ENCODE measurements around the gene CEACAM21. TPM values are rescaled to one million over a fixed set of nuclear protein-coding genes. Genes with fewer than 3 reads are reported as not detected.

Gene CEACAM21
- total and polyA plus RNA-seq, 7 donors = 0.05 to 0.48 (median 0.21) TPM; not detected in 2

DNA sequence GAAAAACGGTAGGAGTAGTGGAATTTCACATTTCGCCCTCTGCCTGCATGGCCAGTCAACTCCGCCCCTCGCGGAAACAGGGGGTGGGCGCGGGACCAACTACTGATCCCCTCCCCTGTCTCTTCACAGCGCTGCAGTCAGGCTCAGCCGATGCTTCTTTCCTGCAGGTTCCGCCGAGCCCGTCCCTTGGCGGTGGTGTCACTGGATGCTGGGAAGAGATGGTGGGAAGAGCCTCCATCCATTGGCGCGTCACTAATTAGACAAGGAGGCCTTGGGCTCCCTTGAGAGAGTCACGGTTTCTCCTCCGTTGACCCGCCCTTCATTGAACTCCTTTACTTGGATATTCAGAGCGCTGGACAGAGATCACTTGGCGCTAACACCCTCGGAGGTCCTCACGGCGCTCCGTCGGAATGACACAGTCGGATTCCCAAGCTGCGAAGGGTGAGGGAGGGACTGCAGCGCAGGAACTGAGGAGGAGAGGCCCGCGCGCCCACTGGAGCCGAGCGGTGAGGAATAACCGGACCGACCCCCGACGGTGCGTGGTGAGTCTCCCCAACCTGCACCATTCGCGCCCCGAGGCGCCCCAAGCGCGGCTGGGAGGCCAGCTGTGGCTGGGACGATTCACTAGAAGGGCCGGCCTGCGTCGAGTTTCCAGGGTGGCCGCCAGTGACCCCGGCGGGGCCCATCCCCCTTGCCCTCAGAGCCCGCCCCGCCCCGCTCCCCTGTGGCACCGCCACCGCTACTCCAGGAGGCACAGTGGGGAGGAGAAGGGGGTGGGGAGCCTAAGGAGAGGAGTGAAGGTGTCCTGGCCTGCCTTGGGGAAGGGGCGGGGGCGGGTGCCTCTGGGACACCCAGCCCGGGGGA is 11.2 kb upstream of the CEACAM21 start:
- intact Hi-C loops (cut with DNase I) = no loop called here
- TF ChIP-seq, protein P1, sequence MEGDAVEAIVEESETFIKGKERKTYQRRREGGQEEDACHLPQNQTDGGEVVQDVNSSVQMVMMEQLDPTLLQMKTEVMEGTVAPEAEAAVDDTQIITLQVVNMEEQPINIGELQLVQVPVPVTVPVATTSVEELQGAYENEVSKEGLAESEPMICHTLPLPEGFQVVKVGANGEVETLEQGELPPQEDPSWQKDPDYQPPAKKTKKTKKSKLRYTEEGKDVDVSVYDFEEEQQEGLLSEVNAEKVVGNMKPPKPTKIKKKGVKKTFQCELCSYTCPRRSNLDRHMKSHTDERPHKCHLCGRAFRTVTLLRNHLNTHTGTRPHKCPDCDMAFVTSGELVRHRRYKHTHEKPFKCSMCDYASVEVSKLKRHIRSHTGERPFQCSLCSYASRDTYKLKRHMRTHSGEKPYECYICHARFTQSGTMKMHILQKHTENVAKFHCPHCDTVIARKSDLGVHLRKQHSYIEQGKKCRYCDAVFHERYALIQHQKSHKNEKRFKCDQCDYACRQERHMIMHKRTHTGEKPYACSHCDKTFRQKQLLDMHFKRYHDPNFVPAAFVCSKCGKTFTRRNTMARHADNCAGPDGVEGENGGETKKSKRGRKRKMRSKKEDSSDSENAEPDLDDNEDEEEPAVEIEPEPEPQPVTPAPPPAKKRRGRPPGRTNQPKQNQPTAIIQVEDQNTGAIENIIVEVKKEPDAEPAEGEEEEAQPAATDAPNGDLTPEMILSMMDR (IDR thresholded peaks at IDR 0.05) = no peak
- no peaks in the 10 kb centered on the region for H3K4me1 ChIP-seq
- no peak overlapping the region for H3K27ac ChIP-seq
- peaks cover 0 to 31% (median 0%) of the 10 kb centered on the region in 3 donors for H3K27me3 ChIP-seq (ENCODE audit: insufficient read depth in 3 of 3, low read length in 2 of 3)
- no peaks in the 10 kb centered on the region for H3K9me3 ChIP-seq
- DNase-seq (no peak), ATAC-seq (no peak)
- WGBS, 3 donors = 2 to 3% (median 3%) methylated on average over 51 to 59 of the region's 59 CpGs
- H3K4me3 ChIP-seq = no peak overlapping the region
- H3K36me3 ChIP-seq (ENCODE audit: insufficient read depth in 1 of 2, low read depth in 1 of 2) = no peaks in the 10 kb centered on the region

DNA sequence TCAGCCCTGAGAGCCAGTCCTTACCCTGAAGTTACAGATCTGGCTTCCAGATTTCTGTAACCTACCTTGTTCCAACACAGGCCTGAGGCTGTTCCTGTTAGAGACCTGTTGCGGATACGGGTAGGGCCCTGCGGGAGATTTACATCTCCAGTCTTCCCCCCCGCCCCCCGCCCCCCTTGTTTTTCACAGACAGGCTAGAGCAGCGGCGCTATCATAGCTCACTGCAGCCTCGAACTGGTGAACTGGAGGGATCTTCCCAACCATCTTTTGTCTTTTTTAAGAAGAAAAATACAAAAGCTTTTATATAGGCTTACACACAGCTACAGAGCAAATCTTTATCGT is 10.6 kb upstream of the CEACAM21 start:
- no peaks in the 10 kb centered on the region for H3K36me3 ChIP-seq (ENCODE audit: insufficient read depth in 1 of 2, low read depth in 1 of 2)
- H3K27me3 ChIP-seq (ENCODE audit: insufficient read depth in 3 of 3, low read length in 2 of 3) = peaks cover 0 to 34% (median 0%) of the 10 kb centered on the region in 3 donors
- DNase-seq (no peak), ATAC-seq (no peak)
- intact Hi-C loops (cut with DNase I) = no loop called here
- no peak overlapping the region for H3K27ac ChIP-seq
- TF ChIP-seq, protein P1 (IDR thresholded peaks at IDR 0.05) = no peak
- H3K4me3 ChIP-seq = no peak overlapping the region
- H3K9me3 ChIP-seq = no peaks in the 10 kb centered on the region
- no peaks in the 10 kb centered on the region for H3K4me1 ChIP-seq
- WGBS, 3 donors = 36 to 45% (median 45%) methylated on average over 9 of the region's 9 CpGs

DNA sequence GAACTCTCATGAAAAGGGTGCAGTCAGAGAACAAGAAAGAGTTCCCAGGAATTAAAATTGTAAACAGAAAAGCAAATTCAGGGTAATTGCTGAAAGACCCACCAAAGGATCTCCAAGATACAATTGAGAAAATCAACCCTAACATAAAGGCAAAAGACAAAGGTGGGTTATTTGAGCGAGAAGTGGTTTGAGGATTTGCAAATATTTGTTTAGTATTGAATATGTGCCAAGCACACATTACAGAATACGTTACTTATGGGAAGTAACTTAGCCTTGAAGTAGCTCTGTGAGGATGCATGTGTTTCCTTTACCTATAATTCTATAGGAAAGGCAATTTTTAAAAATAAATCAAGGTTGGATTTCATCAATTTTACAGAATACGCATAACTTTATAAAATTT is 10.0 kb upstream of the CEACAM21 start:
- TF ChIP-seq, protein P1 (IDR thresholded peaks at IDR 0.05) = no peak
- ATAC-seq (no peak), DNase-seq (no peak)
- Histone ChIP-seq H3K4me1 (no peaks in the 10 kb centered on the region), H3K27ac (no peak overlapping the region), H3K27me3 (ENCODE audit: insufficient read depth in 3 of 3, low read length in 2 of 3) (peaks cover 0 to 36% (median 0%) of the 10 kb centered on the region in 3 donors), H3K4me3 (no peak overlapping the region), H3K9me3 (no peaks in the 10 kb centered on the region), H3K36me3 (ENCODE audit: insufficient read depth in 1 of 2, low read depth in 1 of 2) (no peaks in the 10 kb centered on the region)
- WGBS, 3 donors = 63 to 74% (median 69%) methylated on average over 3 of the region's 3 CpGs
- intact Hi-C loops (cut with DNase I) = no loop called here

DNA sequence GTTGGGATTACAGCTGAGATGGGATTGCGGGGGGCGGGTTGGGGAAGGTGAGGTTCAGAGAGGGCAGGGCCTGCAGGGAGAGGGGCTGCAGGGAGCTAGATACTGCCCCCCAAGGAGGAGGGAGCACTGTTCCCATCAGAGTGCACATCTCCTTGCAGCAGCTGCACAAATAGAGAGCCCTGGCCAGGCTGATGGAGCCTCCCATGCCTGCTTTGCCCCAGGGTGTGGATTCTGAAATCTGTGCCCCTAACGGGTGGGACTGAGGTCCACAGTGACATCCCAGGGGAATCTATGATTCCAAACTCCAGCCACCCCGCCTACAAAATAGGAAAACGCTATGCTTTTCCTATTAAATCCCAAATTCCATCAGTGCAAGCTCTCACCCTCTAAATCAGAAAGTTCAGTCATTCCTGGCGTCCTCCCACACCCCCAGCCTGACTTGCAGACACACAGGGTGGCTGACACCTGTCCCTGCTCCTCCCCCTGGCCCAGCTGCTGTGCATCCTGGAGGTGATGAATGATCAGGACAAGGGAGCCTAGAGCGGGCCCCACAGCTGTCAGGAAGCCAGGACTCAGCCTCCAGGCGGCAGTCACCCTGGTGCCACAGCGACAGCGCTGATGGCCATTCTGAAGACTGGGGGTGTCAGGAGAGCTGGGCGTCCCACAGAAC is 6.3 kb upstream of the CEACAM21 start:
- H3K27me3 ChIP-seq (ENCODE audit: insufficient read depth in 3 of 3, low read length in 2 of 3) = peaks cover 0 to 25% (median 1%) of the 10 kb centered on the region in 3 donors
- WGBS, 3 donors = 28 to 39% (median 30%) methylated on average over 11 of the region's 11 CpGs
- H3K27ac ChIP-seq = no peak overlapping the region
- no peaks in the 10 kb centered on the region for H3K4me1 ChIP-seq
- H3K9me3 ChIP-seq = no peaks in the 10 kb centered on the region
- no peak overlapping the region for H3K4me3 ChIP-seq
- TF ChIP-seq, protein P1 (IDR thresholded peaks at IDR 0.05) = no peak
- ATAC-seq (no peak), DNase-seq (no peak)
- H3K36me3 ChIP-seq (ENCODE audit: insufficient read depth in 1 of 2, low read depth in 1 of 2) = no peaks in the 10 kb centered on the region
- intact Hi-C loops (cut with DNase I) = loop anchor here in 1 of 2 donors (5.0 kb wide), 1 partner anchor 117 kb away; no protein-coding TSS in a partner anchor
